H1 (cell line): Measurements from ENCODE around the gene ACCSL. TPM values are rescaled to one million over a fixed set of nuclear protein-coding genes. Genes with fewer than 3 reads are reported as not detected.

Source experiments
- JUN ChIP-seq: IDR thresholded peaks from 2 replicates; pipeline ENCODE4 v1.6.1; 2011; ENCODE audit warnings: low read depth, mild to moderate bottlenecking, improper control_type of control experiment, low read length
- JUND ChIP-seq: IDR thresholded peaks from 2 replicates; pipeline ENCODE4 v1.6.1; 2011; ENCODE audit warnings: mild to moderate bottlenecking, improper control_type of control experiment, low read length
- KDM4A ChIP-seq: IDR thresholded peaks from one replicate; pipeline ENCODE4 v1.7.1; 2012; ENCODE audit warnings: low read depth, mild to moderate bottlenecking, moderate library complexity, low read length, inconsistent platforms; ENCODE audit not compliant: severe bottlenecking
- NRF1 ChIP-seq: IDR thresholded peaks from 2 replicates; pipeline ENCODE4 v1.6.1; 2011; ENCODE audit warnings: mild to moderate bottlenecking, low read depth, low read length, improper control_type of control experiment
- RBBP5 ChIP-seq: IDR thresholded peaks from 2 replicates; pipeline ENCODE4 v1.7.1; 2012; ENCODE audit warnings: low read depth, mild to moderate bottlenecking, inconsistent platforms, low read length, moderate library complexity, borderline replicate concordance
- RXRA ChIP-seq: IDR thresholded peaks from 2 replicates; pipeline ENCODE4 v1.6.1; 2011; ENCODE audit warnings: low read depth, mild to moderate bottlenecking, low read length, moderate library complexity; ENCODE audit not compliant: insufficient read depth
- polyA plus RNA-seq, 7 experiments: library from polyadenylated mRNA; depleted of rRNA in 3 of 7; stranded (reverse) in 5 of 7; unstranded in 2 of 7; fragments of >200 nt in 5 of 7; fragments of 200-250 nt in 2 of 7; gene quantifications; 1 replicate in 5 of 7; 2 replicates in 1 of 7; 4 replicates in 1 of 7; pipeline versions ENCODE4 v1.2.1 to v1.2.3, GENCODE V29; 2011 to 2013; ENCODE audit warnings: missing spikeins in 2 of 7, mixed read lengths in 2 of 7
- total RNA-seq: library from RNA; stranded (reverse); fragmentation: NEBNext Ultra II Directional; extraction: Animal tissue kit (Norgen Biotek cat#: 25700); gene quantifications from 2 replicates; pipeline ENCODE4 v1.2.1, GENCODE V29; 2021

The ACCSL gene
- total and polyA plus RNA-seq, 2 of the 8 experiments (the other 6 are each of a cell fraction or from before 2014, with no cell fraction given) = not detected

DNA sequence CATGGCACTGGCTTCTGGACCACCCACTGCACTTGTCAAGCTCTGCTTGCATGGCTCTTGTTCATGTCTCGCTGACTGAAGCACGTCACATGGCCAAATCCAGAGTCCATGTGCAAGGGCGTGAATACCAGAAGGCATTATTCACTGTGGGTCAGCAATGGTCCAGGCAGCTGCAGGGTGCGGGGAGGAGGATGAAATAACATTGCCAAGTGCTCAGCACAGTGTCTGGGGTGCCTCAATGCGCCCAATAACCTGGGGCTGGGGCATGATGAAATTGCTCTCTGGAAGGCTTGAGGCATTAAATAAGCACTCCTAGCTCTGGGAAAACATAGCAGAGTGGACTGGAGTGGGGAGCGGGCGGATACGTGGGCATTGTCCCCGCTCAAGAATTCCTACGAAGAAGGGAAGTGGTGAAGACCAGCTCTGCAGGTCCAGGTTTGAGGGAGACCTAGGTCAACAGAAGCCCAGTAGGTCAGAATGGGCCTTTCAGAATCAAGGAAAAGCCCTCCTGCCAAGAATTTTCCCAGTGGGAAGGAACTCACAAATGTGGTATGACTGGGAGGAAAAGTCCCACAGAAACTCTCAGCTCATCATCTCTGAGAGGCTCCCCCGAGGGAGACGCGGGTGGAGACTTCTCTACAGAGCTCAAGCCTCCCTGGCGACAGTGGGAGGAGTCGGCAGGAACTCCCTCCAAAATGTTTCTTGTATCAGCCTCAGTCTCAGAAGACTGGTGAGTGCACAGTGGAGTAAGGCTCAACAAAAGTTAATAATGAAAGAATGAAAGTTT lies 15.3 kb upstream of the ACCSL start (continued):
- TF ChIP-seq JUN (no peak), RBBP5 (no peak), JUND (no peak), RXRA (no peak), NRF1 (no peak), KDM4A (no peak)
